Measurements from ENCODE around the gene PRDM7. TPM values are rescaled to one million over a fixed set of nuclear protein-coding genes. Genes with fewer than 3 reads are reported as not detected.
A peak's percentile ranks its signal among the peaks of the same experiment; 100 is the strongest.

The PRDM7 gene
- total and polyA plus RNA-seq, 8 donors, result not detected

- H3K4me1 ChIP-seq, result peaks cover 0 to 11% (median 4%) of the 10 kb centered on the region in 3 donors
- no peaks in the 10 kb centered on the region for H3K36me3 ChIP-seq
- H3K9me3 ChIP-seq, result no peaks in the 10 kb centered on the region
- DNase-seq (peak in 1 of 6 donors; percentile 21), ATAC-seq (peak in 2 of 4 donors; percentile 1), FAIRE-seq (no peak)
- H3K27ac ChIP-seq, result no peak overlapping the region
- H3K4me3 ChIP-seq, result no peak overlapping the region
- no peak for TF ChIP-seq CTCF (IDR thresholded peaks at IDR 0.05)
- 3 to 26% methylated on average over 7 of the region's 7 CpGs for WGBS, 2 donors
- intact Hi-C loops (cut with DNase I), result no loop called here
- no peaks in the 10 kb centered on the region for H3K27me3 ChIP-seq
Observed at GRCh38 chr16:90081606-90081970, 4.5 kb upstream of the PRDM7 start.

- peak overlapping the region in 1 of 4 donors; percentile 39 for H3K4me3 ChIP-seq
- peaks cover 0 to 11% (median 4%) of the 10 kb centered on the region in 3 donors for H3K4me1 ChIP-seq
- intact Hi-C loops (cut with DNase I), result no loop called here
- H3K27me3 ChIP-seq, result no peaks in the 10 kb centered on the region
- H3K9me3 ChIP-seq, result no peaks in the 10 kb centered on the region
- FAIRE-seq, result no peak
- TF ChIP-seq CTCF (IDR thresholded peaks at IDR 0.05), result no peak
- ATAC-seq, result no peak
- H3K27ac ChIP-seq, result no peak overlapping the region
- WGBS, 2 donors, result 58 to 64% methylated on average over 6 of the region's 6 CpGs
- no peak for DNase-seq
- H3K36me3 ChIP-seq, result no peaks in the 10 kb centered on the region
Observed at GRCh38 chr16:90078579-90078895, 1.4 kb upstream of the PRDM7 start.

GRCh38 chr16:90077757-90078578, 837 bp upstream of the PRDM7 start:
- 24 to 52% methylated on average over 23 of the region's 23 CpGs for WGBS, 2 donors
- intact Hi-C loops (cut with DNase I), result no loop called here
- Histone ChIP-seq H3K4me1 (peaks cover 0 to 11% (median 4%) of the 10 kb centered on the region in 3 donors), H3K36me3 (no peaks in the 10 kb centered on the region), H3K9me3 (no peaks in the 10 kb centered on the region), H3K27me3 (no peaks in the 10 kb centered on the region), H3K4me3 (peak overlapping the region in 3 of 4 donors; percentile 14 to 39 (median 35)), H3K27ac (peak overlapping the region; percentile 20 to 45 (median 42))
- FAIRE-seq, result no peak
- TF ChIP-seq CTCF (IDR thresholded peaks at IDR 0.05), result no peak
- ATAC-seq, result peak; percentile 9 to 52 (median 32)
- DNase-seq, result peak in 4 of 6 donors; percentile 11 to 69 (median 39)

- FAIRE-seq, result no peak
- DNase-seq, result no peak
- no peak for TF ChIP-seq CTCF (IDR thresholded peaks at IDR 0.05)
- H3K36me3 ChIP-seq, result no peaks in the 10 kb centered on the region
- peaks cover 0 to 2% (median 0%) of the 10 kb centered on the region in 3 donors for H3K4me1 ChIP-seq
- intact Hi-C loops (cut with DNase I), result no loop called here
- no peak overlapping the region for H3K4me3 ChIP-seq
- H3K27ac ChIP-seq, result no peak overlapping the region
- WGBS, 2 donors, result 36 to 46% methylated on average over 5 of the region's 5 CpGs
- no peak for ATAC-seq
- no peaks in the 10 kb centered on the region for H3K27me3 ChIP-seq
- H3K9me3 ChIP-seq, result no peaks in the 10 kb centered on the region
Observed at GRCh38 chr16:90072442-90073105, 4.6 kb downstream of the PRDM7 start.

- Histone ChIP-seq H3K4me3 (no peak overlapping the region), H3K27ac (no peak overlapping the region), H3K36me3 (no peaks in the 10 kb centered on the region), H3K27me3 (no peaks in the 10 kb centered on the region), H3K9me3 (no peaks in the 10 kb centered on the region), H3K4me1 (no peaks in the 10 kb centered on the region)
- ATAC-seq (no peak), DNase-seq (no peak), FAIRE-seq (no peak)
- TF ChIP-seq CTCF (IDR thresholded peaks at IDR 0.05), result no peak
- 48 to 57% methylated on average over 2 of the region's 2 CpGs for WGBS, 2 donors
- intact Hi-C loops (cut with DNase I), result no loop called here
Observed at GRCh38 chr16:90070440-90070839, 6.7 kb downstream of the PRDM7 start.

Data from pancreas (tissue), 10 donors.